Vagina (tissue), 2 donors: ENCODE measurements around the gene SAFB2.

ENCODE experiments used
- CTCF ChIP-seq, 3 experiments: fragments of 450-650 bp in 2 of 3; fragments of 200-600 bp in 1 of 3; sonication (generic) in 1 of 3; IDR thresholded peaks; one replicate each; pipeline ENCODE4 v1.5.1; 2017 to 2019; ENCODE audit warnings: antibody characterized with exemption in 3 of 3, mild to moderate bottlenecking in 2 of 3, moderate library complexity in 2 of 3
- POLR2AphosphoS5 ChIP-seq, 2 donors: sonication (generic); formaldehyde crosslinking; IDR thresholded peaks; one replicate each; pipeline ENCODE4 v1.9.0; 2017; ENCODE audit warnings: antibody characterized with exemption in 2 of 2, mild to moderate bottlenecking in 2 of 2, low read depth in 1 of 2; ENCODE audit not compliant: insufficient read depth in 1 of 2

GRCh38 chr19:5632657-5633056 lies 10.1 kb upstream of the SAFB2 start:
- TF ChIP-seq CTCF (IDR thresholded peaks at IDR 0.05) (no peak), POLR2AphosphoS5 (IDR thresholded peaks at IDR 0.05; ENCODE audit: insufficient read depth in 1 of 2, low read depth in 1 of 2) (no peak)
